Cardiac muscle cell (in vitro differentiated cells and primary cell): ENCODE measurements around the gene NME3. TPM values are rescaled to one million over a fixed set of nuclear protein-coding genes. Genes with fewer than 3 reads are reported as not detected.

Experiments
- DNase-seq, 2 donors: peaks; one replicate each; pipeline versions ENCODE4 v3.0.0 to v3.0.0-alpha.2; 2010 to 2017; ENCODE audit warnings: low read depth in 1 of 2, low spot score in 1 of 2
- H3K27ac ChIP-seq: fragments of 200-600 bp; sonication (generic); 2 replicates; pipeline ENCODE4 v1.5.1; 2016
- H3K27me3 ChIP-seq: fragments of 200-600 bp; sonication (generic); 2 replicates; pipeline ENCODE4 v1.6.0; 2016; ENCODE audit warnings: control low read depth
- H3K36me3 ChIP-seq: fragments of 200-600 bp; sonication (generic); 2 replicates; pipeline ENCODE4 v1.5.1; 2016; ENCODE audit warnings: control low read depth
- H3K4me1 ChIP-seq: fragments of 200-600 bp; sonication (generic); 2 replicates; pipeline ENCODE4 v1.8.1; 2017; ENCODE audit warnings: low read depth, mild to moderate bottlenecking, mixed run types
- H3K4me3 ChIP-seq: fragments of 200-600 bp; sonication (generic); 2 replicates; pipeline ENCODE4 v1.5.1; 2016; ENCODE audit warnings: mild to moderate bottlenecking
- H3K9me3 ChIP-seq: fragments of 200-600 bp; sonication (generic); 2 replicates; pipeline ENCODE4 v1.5.1; 2017; ENCODE audit warnings: low read depth, mild to moderate bottlenecking, control low read depth
- CTCF ChIP-seq: IDR thresholded peaks from 2 replicates; pipeline ENCODE4 v1.5.1; 2012; ENCODE audit warnings: low read depth, mild to moderate bottlenecking, low read length
- polyA plus RNA-seq: library from polyadenylated mRNA; unstranded; fragments of >200 nt; fragmentation: Nextera tagmentation; extraction: Ambion mirVana; gene quantifications from 2 replicates; pipeline ENCODE4 v1.2.1, GENCODE V29; 2016
- total RNA-seq: library from RNA; depleted of rRNA; stranded (reverse); fragments of >200 nt; gene quantifications from 2 replicates; pipeline ENCODE4 v1.2.3, GENCODE V29; 2016

The NME3 gene
- total and polyA plus RNA-seq, 2 experiments from 2014 or later = 76.9 to 106 TPM

- no peak for TF ChIP-seq CTCF
- H3K27me3 ChIP-seq = no peaks in the 10 kb centered on the region
- H3K4me3 ChIP-seq = no peak overlapping the region
- H3K9me3 ChIP-seq = no peaks in the 10 kb centered on the region
- DNase-seq = no peak
- no peaks in the 10 kb centered on the region for H3K4me1 ChIP-seq
- H3K27ac ChIP-seq = no peak overlapping the region
- H3K36me3 ChIP-seq = peaks cover 6% of the 10 kb centered on the region
Measured at GRCh38 chr16:1792836-1793577, 21.7 kb upstream of the NME3 start.

- DNase-seq = no peak
- no peak for TF ChIP-seq CTCF
- H3K4me3 ChIP-seq = no peak overlapping the region
- no peaks in the 10 kb centered on the region for H3K27me3 ChIP-seq
- no peaks in the 10 kb centered on the region for H3K9me3 ChIP-seq
- H3K36me3 ChIP-seq = peaks cover 6% of the 10 kb centered on the region
- H3K27ac ChIP-seq = no peak overlapping the region
- no peaks in the 10 kb centered on the region for H3K4me1 ChIP-seq
Measured at GRCh38 chr16:1791943-1792812, 20.8 kb upstream of the NME3 start.

- no peak overlapping the region for H3K27ac ChIP-seq
- no peak for DNase-seq
- H3K36me3 ChIP-seq = peaks cover 6% of the 10 kb centered on the region
- no peak for TF ChIP-seq CTCF
- H3K9me3 ChIP-seq = no peaks in the 10 kb centered on the region
- H3K4me3 ChIP-seq = no peak overlapping the region
- no peaks in the 10 kb centered on the region for H3K27me3 ChIP-seq
- H3K4me1 ChIP-seq = no peaks in the 10 kb centered on the region
Measured at GRCh38 chr16:1791256-1791942, 20.1 kb upstream of the NME3 start.

- H3K4me3 ChIP-seq = no peak overlapping the region
- H3K36me3 ChIP-seq = peaks cover 6% of the 10 kb centered on the region
- no peaks in the 10 kb centered on the region for H3K27me3 ChIP-seq
- no peaks in the 10 kb centered on the region for H3K4me1 ChIP-seq
- no peak overlapping the region for H3K27ac ChIP-seq
- no peak for DNase-seq
- H3K9me3 ChIP-seq = no peaks in the 10 kb centered on the region
- TF ChIP-seq CTCF = no peak
Measured at GRCh38 chr16:1790611-1791255, 19.4 kb upstream of the NME3 start.

GRCh38 chr16:1790261-1790610, 18.9 kb upstream of the NME3 start:
- no peak for TF ChIP-seq CTCF
- H3K36me3 ChIP-seq = peaks cover 6% of the 10 kb centered on the region
- no peaks in the 10 kb centered on the region for H3K27me3 ChIP-seq
- no peak overlapping the region for H3K4me3 ChIP-seq
- no peak for DNase-seq
- H3K27ac ChIP-seq = no peak overlapping the region
- no peaks in the 10 kb centered on the region for H3K9me3 ChIP-seq
- H3K4me1 ChIP-seq = no peaks in the 10 kb centered on the region
